Airway epithelial cell (primary cell): ENCODE measurements around the gene MYH13. TPM values are rescaled to one million over a fixed set of nuclear protein-coding genes. Genes with fewer than 3 reads are reported as not detected.

Experiments used
- total RNA-seq: library from RNA; depleted of rRNA; stranded (reverse); fragments of >200 nt; gene quantifications from 2 replicates; pipeline ENCODE4 v1.2.3, GENCODE V29; 2015

The MYH13 gene
- not detected in 2 replicates for total RNA-seq

DNA sequence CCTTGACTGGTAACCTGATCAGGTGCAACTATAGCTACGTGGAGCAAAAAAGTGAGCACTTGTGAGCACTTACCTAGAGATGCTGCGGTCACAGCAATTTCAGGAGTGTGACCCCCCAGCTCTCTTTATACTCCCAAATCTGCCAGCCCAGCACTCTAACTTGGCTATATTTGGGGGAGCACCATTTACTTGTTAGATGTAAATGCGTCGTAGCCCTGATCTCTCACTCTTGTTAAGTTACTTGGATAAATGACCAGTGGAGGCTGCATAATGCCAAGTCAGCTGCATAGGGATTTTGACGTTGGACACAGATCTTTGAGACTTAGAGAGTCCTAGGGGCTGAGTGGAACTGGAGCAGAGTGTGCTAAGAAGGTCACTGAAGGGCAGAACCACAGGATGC, at the start of gene MYH13:
TSS of gene MYH13 (minus strand) at position 101 of the 400 bp plus-strand sequence. CDS start 8,476 bp downstream, outside the sequence.

DNA sequence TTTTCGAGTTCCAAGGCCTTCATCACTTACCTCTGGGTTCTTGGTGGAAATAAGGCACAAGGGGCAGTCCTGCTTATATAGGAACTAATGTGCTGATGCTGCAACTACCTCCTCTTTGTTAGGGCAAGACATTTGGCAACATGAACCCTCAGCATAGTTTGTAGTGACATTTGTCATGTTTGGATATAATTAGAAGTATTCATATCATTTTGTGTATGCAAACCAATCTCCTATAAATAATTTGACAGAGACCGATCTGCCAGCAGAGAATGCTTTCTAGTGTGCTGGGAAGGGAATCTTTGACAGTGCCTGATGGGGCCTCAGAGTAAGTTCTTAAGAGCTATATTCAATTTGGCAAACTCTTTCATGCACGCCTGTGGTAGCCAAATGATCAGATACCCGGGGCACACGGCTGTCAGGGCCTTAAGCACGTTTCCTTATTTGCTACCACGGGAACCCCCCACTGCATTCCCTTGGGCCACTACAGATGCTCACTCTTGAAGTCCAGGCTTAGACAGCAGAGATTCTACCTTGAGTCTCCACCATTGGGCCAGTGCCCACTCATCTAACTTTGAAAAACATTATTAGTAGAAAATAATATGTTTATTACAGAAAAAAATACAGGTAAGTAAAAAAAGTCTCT, 49.2 kb upstream of the MYH13 start, which contains the start of gene MYH8:
TSS of gene MYH8 (minus strand) at position 51 of the 643 bp plus-strand sequence. CDS start 1,723 bp downstream, outside the sequence.

Other genes starting within 250 kb of the MYH13 start
- gene GAS7, start 174.4 kb downstream of the MYH13 start, total RNA-seq, result 1.1 and 5.5 TPM in 2 replicates
- gene MYH8, start 48.9 kb upstream of the MYH13 start, total RNA-seq, result not detected in 2 replicates
- not detected in 2 replicates for gene MYH4, start 96.6 kb upstream of the MYH13 start, total RNA-seq
- not detected in 2 replicates for gene MYH1, start 145.5 kb upstream of the MYH13 start, total RNA-seq
- not detected in 2 replicates for gene MYH2, start 176.7 kb upstream of the MYH13 start, total RNA-seq